Mesodermal cell (in vitro differentiated cells): Measurements from ENCODE around the gene PHACTR1.

ENCODE experiments used
- H3K27ac ChIP-seq: 2 replicates; pipeline ENCODE4 v1.7.0; 2013; ENCODE audit warnings: mild to moderate bottlenecking, low read depth, low read length, moderate library complexity; ENCODE audit not compliant: severe bottlenecking
- H3K36me3 ChIP-seq: 2 replicates; pipeline ENCODE4 v1.7.1; 2013; ENCODE audit warnings: mild to moderate bottlenecking, low read length, moderate library complexity; ENCODE audit not compliant: control insufficient read depth, insufficient read depth
- H3K4me1 ChIP-seq: one replicate; pipeline ENCODE4 v1.7.1; 2013; ENCODE audit warnings: mild to moderate bottlenecking, low read length; ENCODE audit not compliant: insufficient read depth, control insufficient read depth, poor library complexity, severe bottlenecking
- H3K4me3 ChIP-seq: 2 replicates; pipeline ENCODE4 v1.7.0; 2013; ENCODE audit warnings: low read length, control low read depth, mild to moderate bottlenecking; ENCODE audit not compliant: insufficient read depth, poor library complexity, severe bottlenecking; ENCODE audit errors: extremely low read depth
- H3K9me3 ChIP-seq: 2 replicates; pipeline ENCODE4 v1.7.1; 2013; ENCODE audit warnings: mild to moderate bottlenecking, low read length, moderate library complexity; ENCODE audit not compliant: control insufficient read depth
- WGBS, 2 experiments: methylation state at CpG; one replicate each; pipeline ENCODE4 v1.1.5; 2013; ENCODE audit warnings: missing lambda C conversion rate in 2 of 2; ENCODE audit not compliant: insufficient coverage in 2 of 2; 5-methylcytosine and 5-hydroxymethylcytosine counted together

The PHACTR1 gene

DNA sequence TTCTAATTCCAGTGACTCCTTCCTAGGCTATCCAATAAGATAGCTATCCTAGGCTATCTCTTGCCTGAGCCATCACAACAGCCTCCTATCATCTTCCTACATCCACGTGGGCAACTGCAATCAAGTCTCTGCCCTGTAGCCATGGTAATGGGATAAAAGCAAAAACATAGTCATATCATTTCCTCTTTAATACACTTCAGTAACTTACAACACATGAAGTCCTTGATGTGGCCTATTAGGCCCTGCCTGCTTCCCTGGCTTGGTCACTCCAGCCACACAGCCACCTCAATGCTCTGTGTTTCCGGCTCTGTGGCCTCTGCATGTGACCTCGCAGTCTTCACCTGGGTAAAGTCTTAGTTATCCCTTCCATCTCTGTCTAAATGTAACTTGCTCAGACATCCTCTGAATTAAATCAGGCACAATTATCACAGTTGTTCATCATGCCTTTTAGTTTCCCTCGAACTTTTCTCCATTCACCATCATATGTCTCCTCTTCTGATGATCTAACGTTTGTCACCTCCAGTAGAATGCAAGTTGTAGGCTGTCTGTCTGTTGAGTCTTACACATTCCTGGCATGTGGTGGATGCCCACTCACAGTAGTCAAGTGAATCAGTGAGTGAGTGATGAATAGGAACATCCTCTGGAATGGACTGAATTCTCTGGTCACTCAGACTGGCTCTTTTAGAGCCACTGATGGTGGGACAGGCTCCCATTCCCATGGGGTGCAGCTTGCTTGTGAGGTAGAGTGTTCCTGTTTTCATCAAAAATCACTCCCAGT lies 382.4 kb downstream of the PHACTR1 start:
- H3K4me3 ChIP-seq: no peak overlapping the region
- H3K4me1 ChIP-seq: no peaks in the 10 kb centered on the region
- no peak overlapping the region for H3K27ac ChIP-seq
- H3K36me3 ChIP-seq: no peaks in the 10 kb centered on the region
- WGBS, 2 experiments: 89 to 94% methylated on average over 1 to 5 of the region's 5 CpGs
- no peaks in the 10 kb centered on the region for H3K9me3 ChIP-seq

DNA sequence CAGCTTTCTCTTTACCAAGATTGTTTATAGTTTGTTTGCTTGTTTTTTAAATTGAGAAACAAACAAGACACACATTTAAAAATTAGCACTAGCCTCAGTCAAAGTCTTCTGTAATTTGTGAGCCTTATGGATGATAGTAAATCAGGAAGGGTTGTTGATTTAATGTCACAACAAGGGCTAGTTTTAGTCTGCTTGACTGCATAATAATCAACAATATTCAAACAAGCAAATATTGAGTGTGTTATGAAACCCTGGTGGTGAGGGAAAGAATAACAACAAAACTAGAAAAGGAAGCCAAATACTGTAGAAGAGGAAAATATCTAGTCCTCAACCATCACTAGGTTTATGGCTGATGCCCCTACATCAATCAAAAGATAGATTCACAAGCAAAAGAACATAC lies 383.2 kb downstream of the PHACTR1 start:
- Histone ChIP-seq H3K4me1 (no peaks in the 10 kb centered on the region), H3K9me3 (no peaks in the 10 kb centered on the region), H3K4me3 (no peak overlapping the region), H3K36me3 (no peaks in the 10 kb centered on the region), H3K27ac (no peak overlapping the region)

- 88 to 90% methylated on average over 4 of the region's 5 CpGs for WGBS, 2 experiments
- H3K9me3 ChIP-seq: no peaks in the 10 kb centered on the region
- H3K4me1 ChIP-seq: no peaks in the 10 kb centered on the region
- no peak overlapping the region for H3K27ac ChIP-seq
- no peaks in the 10 kb centered on the region for H3K36me3 ChIP-seq
- no peak overlapping the region for H3K4me3 ChIP-seq
Observed at GRCh38 chr6:13101409-13101808, 384.8 kb downstream of the PHACTR1 start.

DNA sequence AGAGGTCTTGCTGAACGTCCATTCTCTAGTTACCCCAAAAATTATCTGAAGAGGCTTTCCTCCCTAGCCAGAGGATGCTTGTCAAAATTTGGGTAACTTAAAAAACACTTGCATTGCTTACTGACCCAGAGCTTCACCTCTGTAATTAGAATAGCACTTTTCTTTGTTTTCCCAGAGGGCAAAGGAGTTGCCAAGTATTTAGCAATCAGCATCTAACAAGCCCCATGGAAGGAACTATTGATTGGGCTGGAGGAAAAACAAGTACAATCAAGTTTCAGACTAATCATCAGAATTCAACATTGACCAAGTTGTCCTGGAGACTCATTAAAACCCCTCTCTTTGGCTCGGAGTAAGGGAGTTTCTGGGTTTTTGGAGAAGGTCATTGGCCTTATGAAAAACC lies 385.4 kb downstream of the PHACTR1 start:
- no peaks in the 10 kb centered on the region for H3K9me3 ChIP-seq
- 33 to 57% methylated on average over 1 of the region's 2 CpGs for WGBS, 2 experiments

GRCh38 chr6:13103169-13103568 lies 386.6 kb downstream of the PHACTR1 start:
- Histone ChIP-seq H3K4me1 (no peaks in the 10 kb centered on the region), H3K9me3 (no peaks in the 10 kb centered on the region), H3K36me3 (no peaks in the 10 kb centered on the region), H3K4me3 (no peak overlapping the region), H3K27ac (no peak overlapping the region)

More for the DNA sequence above, 385.4 kb downstream of the PHACTR1 start:
- no peaks in the 10 kb centered on the region for H3K4me1 ChIP-seq
- H3K4me3 ChIP-seq: no peak overlapping the region
- H3K36me3 ChIP-seq: no peaks in the 10 kb centered on the region
- no peak overlapping the region for H3K27ac ChIP-seq

DNA sequence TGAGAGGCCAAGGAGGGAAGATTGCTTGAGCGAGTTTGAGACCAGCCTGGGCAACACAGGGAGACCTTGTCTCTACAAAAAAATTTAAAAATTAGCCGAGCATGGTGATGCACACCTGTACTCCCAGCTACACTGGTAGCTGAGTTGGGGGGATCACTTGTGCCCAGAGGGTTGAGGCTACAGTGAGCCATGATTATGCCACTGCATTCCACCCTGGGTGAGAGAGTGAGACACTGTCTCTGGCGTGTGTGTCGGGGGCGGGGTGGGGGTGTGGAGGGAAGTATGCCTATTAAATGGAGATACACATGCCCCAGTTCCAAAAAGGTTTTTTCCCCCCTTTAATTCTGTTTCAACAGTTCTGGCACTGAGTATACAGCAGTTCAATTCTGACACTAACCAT lies 388.6 kb downstream of the PHACTR1 start:
- no peaks in the 10 kb centered on the region for H3K36me3 ChIP-seq
- H3K9me3 ChIP-seq: no peaks in the 10 kb centered on the region
- no peak overlapping the region for H3K4me3 ChIP-seq
- WGBS, 2 experiments: 78 to 94% methylated on average over 1 to 2 of the region's 5 CpGs
- H3K4me1 ChIP-seq: no peaks in the 10 kb centered on the region
- H3K27ac ChIP-seq: no peak overlapping the region

GRCh38 chr6:13112921-13113320 lies 396.4 kb downstream of the PHACTR1 start:
- Histone ChIP-seq H3K9me3 (peaks cover 2% of the 10 kb centered on the region), H3K4me1 (no peaks in the 10 kb centered on the region), H3K4me3 (no peak overlapping the region), H3K27ac (no peak overlapping the region), H3K36me3 (no peaks in the 10 kb centered on the region)

GRCh38 chr6:13113376-13113775 lies 396.8 kb downstream of the PHACTR1 start:
- WGBS, 2 experiments: no CpG with 5 or more reads among the region's 5 CpGs
- Histone ChIP-seq H3K4me3 (no peak overlapping the region), H3K27ac (no peak overlapping the region), H3K36me3 (no peaks in the 10 kb centered on the region), H3K9me3 (peaks cover 2% of the 10 kb centered on the region), H3K4me1 (no peaks in the 10 kb centered on the region)

GRCh38 chr6:13113981-13114593 lies 397.5 kb downstream of the PHACTR1 start:
- Histone ChIP-seq H3K4me3 (no peak overlapping the region), H3K36me3 (no peaks in the 10 kb centered on the region), H3K4me1 (no peaks in the 10 kb centered on the region), H3K9me3 (peaks cover 2% of the 10 kb centered on the region), H3K27ac (no peak overlapping the region)
- WGBS, 2 experiments: 76 to 100% methylated on average over 1 to 3 of the region's 5 CpGs

DNA sequence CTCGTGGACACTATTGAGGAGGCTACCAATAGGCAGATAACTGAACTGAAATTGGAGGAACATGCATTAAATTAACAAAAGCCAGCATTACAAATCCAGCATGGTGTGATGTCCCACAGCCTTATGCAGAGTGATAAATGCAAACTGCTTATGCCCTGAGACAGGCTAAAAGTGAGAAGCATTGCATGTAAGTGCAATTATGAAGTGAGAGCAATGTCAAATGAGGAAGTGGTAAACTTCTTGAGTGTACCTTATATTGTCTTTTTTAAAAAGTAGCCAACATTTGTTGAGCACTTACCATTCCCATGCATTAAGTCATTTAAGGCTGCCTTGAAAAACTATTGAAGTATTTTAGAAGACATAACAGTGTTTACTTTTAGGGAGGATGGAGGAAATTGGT lies 399.6 kb downstream of the PHACTR1 start:
- Histone ChIP-seq H3K9me3 (no peaks in the 10 kb centered on the region), H3K36me3 (no peaks in the 10 kb centered on the region), H3K4me3 (no peak overlapping the region), H3K4me1 (no peaks in the 10 kb centered on the region), H3K27ac (no peak overlapping the region)
- WGBS, 2 experiments: 100% methylated on average over 1 of the region's 1 CpG; no CpG with 5 or more reads in 1 of the 2 experiments

DNA sequence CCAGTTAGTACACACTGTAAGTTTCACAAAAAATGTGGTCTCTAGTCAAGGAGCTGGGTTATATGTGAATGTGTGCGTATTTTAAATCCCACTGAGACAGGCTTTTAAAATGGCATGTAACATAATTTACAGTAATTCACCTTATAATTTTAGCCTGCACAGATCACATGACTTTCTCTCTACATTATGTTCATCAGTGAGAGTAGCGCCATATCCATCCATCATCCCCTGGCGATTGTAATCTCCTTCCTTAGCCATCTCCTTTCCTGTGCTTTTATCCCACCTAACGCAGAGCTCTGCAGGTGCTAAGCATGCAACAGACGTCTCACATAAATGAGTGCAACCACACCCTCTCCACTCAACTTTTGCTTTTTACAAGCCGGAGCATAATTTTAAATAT lies 401.0 kb downstream of the PHACTR1 start:
- Histone ChIP-seq H3K4me3 (no peak overlapping the region), H3K36me3 (no peaks in the 10 kb centered on the region), H3K27ac (no peak overlapping the region), H3K9me3 (no peaks in the 10 kb centered on the region), H3K4me1 (no peaks in the 10 kb centered on the region)
- WGBS, 2 experiments: 79 to 84% methylated on average over 2 to 5 of the region's 6 CpGs
